Kidney epithelial cell (primary cell): ENCODE measurements around the gene LETMD1. TPM values are rescaled to one million over a fixed set of nuclear protein-coding genes. Genes with fewer than 3 reads are reported as not detected.

Experiments
- DNase-seq: peaks from one replicate; pipeline ENCODE4 v3.0.0-alpha.2; 2010; ENCODE audit warnings: low read depth
- H3K27me3 ChIP-seq: 2 replicates; pipeline ENCODE4 v1.6.0; 2011; ENCODE audit warnings: low read length; ENCODE audit not compliant: control insufficient read depth, insufficient read depth
- H3K36me3 ChIP-seq: 2 replicates; pipeline ENCODE4 v1.5.1; 2011; ENCODE audit warnings: low read length; ENCODE audit not compliant: control insufficient read depth, insufficient read depth
- H3K4me3 ChIP-seq: 2 replicates; pipeline ENCODE4 v1.5.1; 2011; ENCODE audit warnings: low read depth, mild to moderate bottlenecking, control low read depth, low read length
- CTCF ChIP-seq: IDR thresholded peaks from 2 replicates; pipeline ENCODE4 v1.5.1; 2011; ENCODE audit warnings: mild to moderate bottlenecking, moderate library complexity, low read length, control low read depth, inconsistent platforms; ENCODE audit not compliant: insufficient read depth, poor library complexity, severe bottlenecking
- total RNA-seq: library from RNA; depleted of rRNA; stranded (reverse); fragments of >200 nt; gene quantifications from 2 replicates; pipeline ENCODE4 v1.2.3, GENCODE V29; 2015

LETMD1 gene
- total RNA-seq, 1 donor from 2014 or later, result 37.9 TPM

GRCh38 chr12:51087818-51088217 lies 39.7 kb downstream of the LETMD1 start:
- TF ChIP-seq CTCF, result no peak
- no peak for DNase-seq
- Histone ChIP-seq H3K27me3 (no peaks in the 10 kb centered on the region), H3K36me3 (no peaks in the 10 kb centered on the region), H3K4me3 (no peak overlapping the region)

DNA sequence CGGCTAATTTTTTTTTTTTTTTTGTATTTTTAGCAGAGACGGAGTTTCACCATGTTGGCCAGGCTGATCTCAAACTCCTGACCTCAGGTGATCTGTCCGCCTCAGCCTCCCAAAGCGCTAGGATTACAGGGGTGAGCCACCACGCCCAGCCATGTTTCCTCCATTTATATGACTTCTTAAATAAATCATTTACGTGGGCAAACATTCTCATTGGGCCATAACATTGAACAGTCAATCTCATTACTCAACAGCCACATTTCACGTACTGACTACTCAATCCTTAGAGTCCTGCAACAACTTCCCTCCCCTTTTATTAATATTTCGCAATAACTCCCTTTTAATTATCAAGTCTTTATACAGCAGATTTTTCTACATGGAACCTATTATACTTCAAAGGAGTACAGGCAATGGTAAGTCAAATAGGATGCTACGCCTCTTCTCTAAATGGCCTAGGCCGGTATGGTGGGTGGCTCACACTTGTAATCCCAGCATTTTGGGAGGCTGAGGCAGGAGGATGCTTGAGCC lies 42.6 kb downstream of the LETMD1 start:
- TF ChIP-seq CTCF, result no peak
- H3K27me3 ChIP-seq, result no peaks in the 10 kb centered on the region
- no peak overlapping the region for H3K4me3 ChIP-seq
- H3K36me3 ChIP-seq, result no peaks in the 10 kb centered on the region
- no peak for DNase-seq

- Histone ChIP-seq H3K27me3 (no peaks in the 10 kb centered on the region), H3K36me3 (no peaks in the 10 kb centered on the region), H3K4me3 (no peak overlapping the region)
- no peak for TF ChIP-seq CTCF
- DNase-seq, result no peak
These were observed 50.5 kb downstream of the LETMD1 start for GRCh38 chr12:51098611-51099010.

DNA sequence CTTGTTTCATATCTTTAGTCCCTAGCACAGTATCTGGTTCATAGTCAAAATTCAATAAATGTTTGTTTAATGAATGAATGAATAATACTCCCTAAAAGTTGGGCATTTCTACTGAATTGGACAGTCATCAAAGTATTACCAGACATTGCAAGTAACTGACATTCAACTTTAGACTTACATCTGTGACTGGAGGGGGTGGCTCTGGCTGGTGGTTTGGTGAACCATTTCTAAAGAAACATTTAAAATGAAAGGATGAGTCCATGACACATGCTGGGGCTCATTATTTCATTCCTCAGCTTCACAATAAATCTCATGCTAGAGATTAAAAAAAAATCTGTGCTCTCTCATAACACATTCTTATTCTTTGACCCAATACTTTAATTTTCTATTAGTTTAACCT lies 55.9 kb downstream of the LETMD1 start:
- TF ChIP-seq CTCF, result no peak
- DNase-seq, result no peak
- no peaks in the 10 kb centered on the region for H3K27me3 ChIP-seq
- no peaks in the 10 kb centered on the region for H3K36me3 ChIP-seq
- H3K4me3 ChIP-seq, result no peak overlapping the region

- DNase-seq, result no peak
- no peak for TF ChIP-seq CTCF
- Histone ChIP-seq H3K4me3 (no peak overlapping the region), H3K27me3 (no peaks in the 10 kb centered on the region), H3K36me3 (no peaks in the 10 kb centered on the region)
These were observed 60.0 kb downstream of the LETMD1 start for GRCh38 chr12:51108136-51108535.

Other genes starting within 250 kb of the LETMD1 start
- not detected in 2 replicates for gene TMPRSS12, start 205.4 kb upstream of the LETMD1 start, total RNA-seq
- gene HIGD1C, start 95.8 kb upstream of the LETMD1 start, total RNA-seq, result not detected in 2 replicates
- gene SLC11A2, start 21.9 kb upstream of the LETMD1 start, total RNA-seq, result 36.3 and 42.2 TPM in 2 replicates
- 36.1 and 36.6 TPM in 2 replicates for gene CSRNP2, start 35.3 kb downstream of the LETMD1 start, total RNA-seq
- gene TFCP2, start 124.8 kb downstream of the LETMD1 start, total RNA-seq, result 14.2 and 19.1 TPM in 2 replicates
- gene POU6F1, start 169.7 kb downstream of the LETMD1 start, total RNA-seq, result 2.6 and 3.9 TPM in 2 replicates
- 244 and 271 TPM in 2 replicates for gene DAZAP2, start 190.5 kb downstream of the LETMD1 start, total RNA-seq
- 15.7 and 24.5 TPM in 2 replicates for gene SMAGP, start 222.1 kb downstream of the LETMD1 start, total RNA-seq